Stimulated activated naive CD8-positive, alpha-beta T cell treated with anti-CD3 and anti-CD28 coated beads, Interleukin-15, amount 100 ng/mL, for 72 hours (primary cell): Measurements from ENCODE around the gene RAB43.

Experiments
- ATAC-seq: fragments of 150-1000 bp; cut with Tn5 transposase; 2 replicates; pipeline ENCODE4 v1.10.0; 2021; ENCODE audit warnings: mild to moderate bottlenecking, moderate library complexity
- DNase-seq, 2 donors: peaks; one replicate each; pipeline ENCODE4 v3.0.0; 2021 to 2022
- H3K27ac Mint-ChIP-seq, 2 donors: one replicate each; pipeline ENCODE4 v1.8.0; 2022; ENCODE audit warnings: mild to moderate bottlenecking in 2 of 2, mixed read lengths in 2 of 2, moderate library complexity in 2 of 2
- H3K27me3 Mint-ChIP-seq: one replicate; pipeline ENCODE4 v1.8.0; 2022; ENCODE audit warnings: mixed read lengths
- H3K4me1 Mint-ChIP-seq: one replicate; pipeline ENCODE4 v1.8.0; 2022; ENCODE audit warnings: mild to moderate bottlenecking, mixed read lengths
- H3K4me3 Mint-ChIP-seq, 2 donors: one replicate each; pipeline ENCODE4 v1.8.0; 2022; ENCODE audit warnings: mild to moderate bottlenecking in 2 of 2, mixed read lengths in 2 of 2, moderate library complexity in 1 of 2
- H3K9me3 Mint-ChIP-seq, 2 donors: one replicate each; pipeline ENCODE4 v1.8.0; 2022; ENCODE audit warnings: mixed read lengths in 2 of 2

Gene RAB43

GRCh38 chr3:129061888-129062834 is 59.4 kb downstream of the RAB43 start:
- Mint-ChIP-seq H3K27me3 (no peaks in the 10 kb centered on the region), H3K4me3 (no peak overlapping the region), H3K4me1 (peaks cover 9% of the 10 kb centered on the region), H3K27ac (no peak overlapping the region), H3K9me3 (no peaks in the 10 kb centered on the region)
- DNase-seq, result no peak
- ATAC-seq, result no peak

DNA sequence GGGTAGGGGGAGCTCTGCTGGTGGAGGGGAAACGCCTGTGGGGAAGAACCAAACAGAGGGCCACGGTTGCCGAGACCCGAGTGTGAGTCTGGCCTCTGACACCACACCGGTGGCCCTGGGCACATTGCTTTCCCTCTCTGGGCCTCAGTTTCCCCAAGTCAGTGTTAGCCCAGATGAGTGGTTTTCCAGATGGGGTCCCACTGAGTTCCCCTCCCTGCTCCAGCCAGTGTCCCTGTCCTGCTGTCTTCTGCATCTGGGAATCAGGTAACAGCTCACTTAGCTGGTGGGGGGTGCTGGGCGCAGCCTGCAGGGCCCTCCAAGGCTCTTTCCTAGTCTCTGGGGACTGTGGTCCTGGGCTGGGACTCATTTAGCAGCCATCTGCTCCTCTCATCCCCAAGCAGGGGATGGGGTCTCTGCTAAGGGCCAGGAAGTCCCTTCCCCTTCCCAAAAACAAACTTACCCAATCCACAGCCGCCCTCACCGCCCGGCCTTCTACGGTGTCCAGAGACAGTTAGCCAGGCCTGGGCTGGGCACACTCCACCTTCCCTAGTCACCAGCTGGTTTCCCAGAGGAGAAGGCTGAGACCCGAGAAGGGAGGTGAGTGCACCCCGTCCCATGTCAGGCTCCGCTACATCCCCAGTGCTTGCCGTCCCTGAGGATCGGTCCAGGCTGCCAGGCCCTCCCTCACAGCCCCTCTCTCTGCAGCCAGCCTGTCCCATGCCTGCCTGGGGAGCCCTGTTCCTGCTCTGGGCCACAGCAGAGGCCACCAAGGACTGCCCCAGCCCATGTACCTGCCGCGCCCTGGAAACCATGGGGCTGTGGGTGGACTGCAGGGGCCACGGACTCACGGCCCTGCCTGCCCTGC is 60.3 kb downstream of the RAB43 start:
- no peak for DNase-seq
- Mint-ChIP-seq H3K27ac (no peak overlapping the region), H3K4me1 (peaks cover 9% of the 10 kb centered on the region), H3K9me3 (no peaks in the 10 kb centered on the region), H3K4me3 (no peak overlapping the region), H3K27me3 (no peaks in the 10 kb centered on the region)
- ATAC-seq, result no peak

DNA sequence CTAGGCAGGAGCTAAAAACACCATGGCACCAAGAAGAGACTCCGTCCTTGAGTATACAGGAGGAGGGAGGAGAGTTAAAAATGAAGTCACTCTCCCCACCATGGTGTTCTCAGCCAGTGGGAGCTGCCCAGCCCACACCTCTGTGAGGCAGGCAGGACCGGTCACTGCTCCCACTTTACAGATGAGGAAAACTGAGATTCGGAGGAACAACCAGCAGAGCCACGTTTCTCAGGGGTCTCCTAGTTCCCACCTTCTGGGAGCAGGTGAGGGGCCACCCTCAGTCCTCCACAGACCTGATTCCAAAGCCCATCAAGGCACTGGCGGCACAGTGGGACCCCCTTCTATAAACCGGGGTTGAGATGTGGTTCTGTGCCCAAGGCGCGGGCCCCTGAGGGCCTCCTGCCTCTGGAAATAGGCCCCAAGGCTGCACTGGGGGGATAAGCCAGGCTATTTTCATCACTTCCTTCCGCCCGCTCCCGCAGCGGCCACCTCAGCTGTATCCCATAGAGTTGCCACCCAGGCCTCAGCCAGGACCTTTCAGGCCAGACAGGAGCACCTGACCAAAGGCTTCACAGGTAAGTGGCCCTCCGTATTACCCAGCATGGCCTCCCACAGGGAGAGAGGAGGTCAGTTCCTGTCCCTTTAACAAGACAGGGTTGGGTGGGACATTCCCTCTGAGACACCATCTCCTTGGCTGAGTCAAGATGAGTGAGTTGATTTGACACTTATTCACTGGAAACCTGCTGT is 61.2 kb downstream of the RAB43 start, which contains the start of gene GP9:
TSS of gene GP9 (plus strand) at position 504 of the 747 bp plus-strand sequence. CDS start 961 bp downstream, outside the sequence.
- DNase-seq (no peak), ATAC-seq (no peak)
- Mint-ChIP-seq H3K27ac (no peak within 1 kb of the TSS), H3K9me3 (no peaks in the 10 kb centered on the region), H3K4me1 (peaks cover 9% of the 10 kb centered on the region), H3K4me3 (no peak within 1 kb of the TSS), H3K27me3 (no peaks in the 10 kb centered on the region)

GRCh38 chr3:129059311-129059958 is 62.2 kb downstream of the RAB43 start:
- H3K9me3 Mint-ChIP-seq, result no peaks in the 10 kb centered on the region
- H3K27me3 Mint-ChIP-seq, result no peaks in the 10 kb centered on the region
- H3K27ac Mint-ChIP-seq, result no peak overlapping the region
- ATAC-seq (no peak), DNase-seq (no peak)
- H3K4me1 Mint-ChIP-seq, result peaks cover 9% of the 10 kb centered on the region
- no peak overlapping the region for H3K4me3 Mint-ChIP-seq

- Mint-ChIP-seq H3K4me1 (peaks cover 13% of the 10 kb centered on the region), H3K9me3 (no peaks in the 10 kb centered on the region), H3K4me3 (no peak overlapping the region), H3K27ac (no peak overlapping the region), H3K27me3 (no peaks in the 10 kb centered on the region)
- no peak for DNase-seq
- ATAC-seq, result peak; percentile 66
Measured at GRCh38 chr3:129058441-129059200, 63.0 kb downstream of the RAB43 start.

- no peak for DNase-seq
- peaks cover 25% of the 10 kb centered on the region for H3K4me1 Mint-ChIP-seq
- H3K27ac Mint-ChIP-seq, result no peak overlapping the region
- no peaks in the 10 kb centered on the region for H3K27me3 Mint-ChIP-seq
- H3K9me3 Mint-ChIP-seq, result no peaks in the 10 kb centered on the region
- ATAC-seq, result no peak
- no peak overlapping the region for H3K4me3 Mint-ChIP-seq
Measured at GRCh38 chr3:129057249-129057648, 64.4 kb downstream of the RAB43 start.

DNA sequence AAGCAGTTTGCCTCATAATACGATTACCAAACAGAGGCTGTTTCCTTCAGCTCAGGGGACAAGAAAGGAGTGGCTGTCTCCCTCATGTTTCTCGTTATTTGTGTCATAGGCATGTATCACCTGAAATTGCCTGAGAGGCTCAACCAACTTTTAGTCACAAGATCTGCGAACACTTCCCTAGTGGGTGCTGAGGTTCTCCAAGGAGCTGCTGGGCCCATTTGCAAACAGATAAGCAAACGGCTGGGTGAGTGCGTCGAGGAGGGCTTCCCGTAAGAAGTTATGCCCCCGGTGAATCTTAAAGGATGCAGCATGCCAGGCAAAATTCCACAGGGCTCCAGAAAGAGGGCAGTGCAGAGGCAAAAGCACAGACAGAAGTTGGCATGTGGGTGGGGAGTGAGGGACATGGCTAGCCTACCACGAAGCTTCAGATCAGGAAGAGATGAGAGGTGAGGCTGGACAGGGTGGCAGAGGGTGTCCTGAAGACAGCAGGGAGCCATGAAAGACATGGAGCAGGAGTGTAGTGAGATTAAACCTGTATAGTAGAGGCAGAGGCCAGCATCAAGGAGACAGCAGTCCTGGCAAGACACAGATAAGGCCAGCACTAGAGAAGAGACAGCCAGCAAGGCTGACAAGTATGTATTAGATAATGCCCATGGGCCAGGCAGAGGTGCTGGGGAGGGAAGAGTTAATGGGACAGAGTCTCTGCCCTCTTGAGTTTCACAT is 65.0 kb downstream of the RAB43 start:
- no peak overlapping the region for H3K27ac Mint-ChIP-seq
- no peak overlapping the region for H3K4me3 Mint-ChIP-seq
- H3K4me1 Mint-ChIP-seq, result peaks cover 25% of the 10 kb centered on the region
- DNase-seq, result no peak
- H3K9me3 Mint-ChIP-seq, result no peaks in the 10 kb centered on the region
- ATAC-seq, result no peak
- H3K27me3 Mint-ChIP-seq, result no peaks in the 10 kb centered on the region

DNA sequence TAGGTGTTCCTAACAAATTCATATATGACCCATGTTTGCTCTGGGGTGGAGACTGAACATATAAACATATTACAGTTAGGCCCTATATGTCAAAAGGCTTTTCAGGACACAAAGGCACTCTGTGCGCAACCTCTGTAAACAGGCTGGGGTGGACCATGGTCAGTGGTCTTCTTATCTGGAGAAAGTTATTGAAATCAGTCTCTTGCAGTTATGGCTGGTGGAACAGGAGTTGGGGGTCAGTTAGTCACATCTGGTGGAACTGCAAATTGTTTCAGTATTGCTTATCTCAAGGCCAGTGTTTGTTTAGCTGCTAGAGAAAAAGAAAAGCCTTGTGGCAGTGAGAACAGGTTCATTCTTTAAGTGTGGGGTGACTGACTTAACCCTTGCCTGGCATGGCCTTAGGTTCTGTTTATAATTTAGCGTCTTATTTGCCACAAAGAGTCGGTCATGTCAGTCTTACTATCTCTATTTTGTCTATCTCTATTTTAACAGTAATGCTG is 66.9 kb downstream of the RAB43 start:
- no peak for ATAC-seq
- H3K27ac Mint-ChIP-seq, result peak overlapping the region; percentile 9 to 72
- no peaks in the 10 kb centered on the region for H3K27me3 Mint-ChIP-seq
- H3K9me3 Mint-ChIP-seq, result no peaks in the 10 kb centered on the region
- no peak for DNase-seq
- no peak overlapping the region for H3K4me3 Mint-ChIP-seq
- peaks cover 25% of the 10 kb centered on the region for H3K4me1 Mint-ChIP-seq

GRCh38 chr3:129052675-129053074 is 68.9 kb downstream of the RAB43 start:
- no peak for ATAC-seq
- H3K27ac Mint-ChIP-seq, result no peak overlapping the region
- H3K27me3 Mint-ChIP-seq, result no peaks in the 10 kb centered on the region
- DNase-seq, result no peak
- peaks cover 5 to 8% of the 10 kb centered on the region in 2 donors for H3K9me3 Mint-ChIP-seq
- H3K4me1 Mint-ChIP-seq, result peaks cover 16% of the 10 kb centered on the region
- no peak overlapping the region for H3K4me3 Mint-ChIP-seq

DNA sequence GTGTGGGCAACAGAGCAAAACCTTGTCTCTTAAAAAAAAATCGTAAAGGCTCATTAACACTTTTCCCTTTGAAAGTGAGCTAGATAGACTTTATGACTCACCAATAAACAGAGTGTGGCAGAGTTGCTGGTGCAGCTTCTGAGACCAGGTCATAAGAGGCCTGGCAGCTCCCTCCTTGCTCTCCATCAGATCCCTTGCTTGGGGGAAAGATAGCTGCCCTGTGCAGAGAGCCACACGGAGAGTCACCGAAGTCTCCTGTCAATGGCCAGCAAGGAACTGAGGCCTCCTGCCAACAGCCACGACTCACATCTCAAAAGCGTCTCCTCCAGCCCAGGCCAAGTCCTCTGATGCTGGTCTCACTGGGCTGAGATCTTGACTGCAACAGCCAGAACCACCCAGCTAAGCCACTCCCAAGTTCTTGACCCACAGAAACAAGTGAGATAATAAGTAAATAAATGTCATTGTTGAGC is 69.7 kb downstream of the RAB43 start:
- H3K27me3 Mint-ChIP-seq, result no peaks in the 10 kb centered on the region
- H3K4me1 Mint-ChIP-seq, result peaks cover 16% of the 10 kb centered on the region
- H3K4me3 Mint-ChIP-seq, result no peak overlapping the region
- ATAC-seq (no peak), DNase-seq (no peak)
- peak overlapping the region; percentile 56 to 59 for H3K27ac Mint-ChIP-seq
- H3K9me3 Mint-ChIP-seq, result peaks cover 5 to 9% of the 10 kb centered on the region in 2 donors

DNA sequence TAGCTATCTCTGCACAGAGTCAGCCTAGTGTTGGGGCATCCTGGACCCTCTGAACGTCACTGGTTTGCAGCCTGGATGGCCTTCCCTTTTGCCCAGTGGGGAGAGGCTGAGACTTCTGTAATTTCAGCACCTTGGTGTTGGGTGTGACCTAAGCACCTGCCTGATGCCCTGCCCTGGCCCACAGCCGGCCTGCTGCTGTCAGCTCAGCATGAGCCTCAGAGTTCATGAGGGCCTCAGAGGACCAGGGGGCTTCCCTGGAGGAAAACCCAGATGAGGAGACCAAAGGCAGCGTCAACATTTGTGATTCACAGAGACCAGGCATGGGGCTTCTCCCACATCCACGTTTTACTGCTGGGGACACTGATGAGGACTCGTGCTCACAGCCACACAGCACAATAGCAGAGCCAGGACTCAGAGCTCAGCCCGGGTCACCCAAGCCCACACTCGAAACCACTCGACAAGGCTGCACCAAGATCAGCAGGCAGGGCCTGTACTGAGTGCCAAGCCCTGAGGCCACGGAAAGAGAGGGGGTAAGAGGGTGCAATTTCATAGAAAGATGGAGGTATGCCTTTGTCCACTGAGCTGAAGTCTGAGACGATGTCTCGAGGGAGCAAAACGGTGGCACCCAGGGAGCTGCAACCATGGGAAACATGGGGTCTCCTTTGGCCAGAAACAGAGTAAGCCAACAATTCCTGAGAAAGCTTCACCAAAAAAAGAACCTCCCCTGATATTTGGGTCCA is 70.9 kb downstream of the RAB43 start:
- Mint-ChIP-seq H3K4me1 (peaks cover 16% of the 10 kb centered on the region), H3K9me3 (peaks cover 5 to 9% of the 10 kb centered on the region in 2 donors), H3K27ac (no peak overlapping the region), H3K27me3 (no peaks in the 10 kb centered on the region), H3K4me3 (no peak overlapping the region)
- ATAC-seq, result no peak
- DNase-seq, result no peak

DNA sequence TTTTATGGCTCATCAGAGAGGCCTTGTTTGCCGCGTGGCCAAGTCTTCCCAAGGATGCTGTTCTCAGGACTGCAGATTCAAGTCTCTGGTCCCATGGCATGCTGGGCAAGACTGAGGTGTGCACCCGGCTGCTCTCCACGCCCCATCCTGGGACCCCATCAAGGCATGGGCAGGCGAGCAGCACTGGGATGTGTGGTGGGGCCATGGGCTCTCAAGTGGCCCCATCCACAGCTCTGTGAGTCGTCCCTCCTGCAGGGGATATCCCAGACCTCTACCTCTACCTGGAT is 74.1 kb downstream of the RAB43 start:
- Mint-ChIP-seq H3K9me3 (peaks cover 5 to 9% of the 10 kb centered on the region in 2 donors), H3K4me1 (peaks cover 1% of the 10 kb centered on the region), H3K27me3 (peaks cover 8% of the 10 kb centered on the region), H3K4me3 (peak overlapping the region in 1 of 2 donors; percentile 52), H3K27ac (peak overlapping the region in 1 of 2 donors; percentile 48)
- ATAC-seq (no peak), DNase-seq (no peak)
